ENCODE results near the gene TRAPPC4. TPM values are rescaled to one million over a fixed set of nuclear protein-coding genes. Genes with fewer than 3 reads are reported as not detected.
A peak's percentile ranks its signal among the peaks of the same experiment; 100 is the strongest.
"Not testable (repeated sequence)": the region's sequence is repeated elsewhere in the genome, so short reads cannot be mapped to it uniquely, and the experiment has no call there.

Gene TRAPPC4
- total and polyA plus RNA-seq, 2 donors (not counting 1 experiment from before 2014, with no cell fraction given): 61.4 to 64.5 TPM

GRCh38 chr11:119016216-119017009 lies 2.2 kb upstream of the TRAPPC4 start:
- Histone ChIP-seq H3K9ac (ENCODE audit: low read length) (peak overlapping the region; percentile 91), H3K36me3 (replicated peaks in 1 of 2; ENCODE audit: control extremely low read depth in 1 of 2, control insufficient read depth in 1 of 2, extremely low read depth in 1 of 2, insufficient read depth in 2 of 2, low read length in 1 of 2) (peaks cover 0 to 54% of the 10 kb centered on the region in 2 experiments), H2AFZ (ENCODE audit: insufficient read depth, low read depth, low read length, poor library complexity, severe bottlenecking) (no peak overlapping the region), H4K20me1 (ENCODE audit: control insufficient read depth, insufficient read depth, low read length, poor library complexity, severe bottlenecking) (peaks cover 10% of the 10 kb centered on the region), H3K27ac (ENCODE audit: low read length in 2 of 2) (peak overlapping the region; percentile 91 to 92), H3K27me3 (replicated peaks in 1 of 4; ENCODE audit: control extremely low read depth in 1 of 4, control insufficient read depth in 3 of 4, insufficient read depth in 4 of 4, low read length in 3 of 4) (no peaks in the 10 kb centered on the region), H3K4me1 (ENCODE audit: control insufficient read depth in 2 of 2, insufficient read depth in 2 of 2, low read length in 2 of 2) (peaks cover 27 to 34% of the 10 kb centered on the region in 2 donors), H3K9me3 (ENCODE audit: control extremely low read depth in 1 of 3, control insufficient read depth in 2 of 3, insufficient read depth in 1 of 3, low read length in 2 of 3) (no peaks in the 10 kb centered on the region), H3K4me2 (replicated peaks; ENCODE audit: low read depth, low read length, poor library complexity, severe bottlenecking) (peak overlapping the region; percentile 77), H3K4me3 (ENCODE audit: control extremely low read depth in 1 of 5, extremely low read depth in 1 of 5, insufficient read depth in 1 of 5, low read depth in 2 of 5, low read length in 4 of 5) (no peak overlapping the region), H3K79me2 (ENCODE audit: control insufficient read depth, insufficient read depth, low read length) (peaks cover 46% of the 10 kb centered on the region)
- POLR2A ChIA-PET: interaction anchor here (0.7 to 3.3 kb wide), 2 partner anchors 19 to 88 kb away, joined by 13 to 14 read pairs; partner anchors contain the start of gene CENATAC
- no peak for TF ChIP-seq CTCF (IDR thresholded peaks at IDR 0.05)
- no peak for TF ChIP-seq EZH2 (IDR thresholded peaks at IDR 0.05; ENCODE audit: borderline replicate concordance, insufficient read depth, low read depth, low read length, poor library complexity, severe bottlenecking)
- WGBS (ENCODE audit: insufficient coverage): 92% methylated on average over 10 of the region's 14 CpGs
- no peaks in the 10 kb centered on the region for H3K9me3 Mint-ChIP-seq (ENCODE audit: insufficient read depth)
- H3K27ac Mint-ChIP-seq: peak overlapping the region; percentile 65
- no peaks in the 10 kb centered on the region for H3K27me3 Mint-ChIP-seq
- ATAC-seq (ENCODE audit: low read depth): no peak
- H3K4me3 Mint-ChIP-seq: peak overlapping the region; percentile 34
- CTCF ChIA-PET: interaction anchor here (0.5 to 2.0 kb wide), 4 partner anchors 13 to 232 kb away, joined by 3 to 5 read pairs (median 3); no protein-coding TSS in a partner anchor
- intact Hi-C loops (cut with micrococcal nuclease): loop anchor here (5.0 kb wide), 2 partner anchors 191 to 224 kb away; partner anchors contain the start of genes CBL and DDX6
- no peak for DNase-seq
- peaks cover 43% of the 10 kb centered on the region for H3K4me1 Mint-ChIP-seq

- peak overlapping the region; percentile 91 to 92 for H3K27ac ChIP-seq (ENCODE audit: low read length in 2 of 2)
- peak overlapping the region; percentile 77 for H3K4me2 ChIP-seq (replicated peaks; ENCODE audit: low read depth, low read length, poor library complexity, severe bottlenecking)
- POLR2A ChIA-PET: interaction anchor here (0.7 to 3.3 kb wide), 2 partner anchors 20 to 87 kb away, joined by 3 to 14 read pairs; partner anchors contain the start of gene CENATAC
- H3K79me2 ChIP-seq (ENCODE audit: control insufficient read depth, insufficient read depth, low read length): peaks cover 56% of the 10 kb centered on the region
- not testable (repeated sequence) for H2AFZ ChIP-seq (ENCODE audit: insufficient read depth, low read depth, low read length, poor library complexity, severe bottlenecking); ATAC-seq (ENCODE audit: low read depth); DNase-seq; H3K27me3 ChIP-seq (replicated peaks in 1 of 4; ENCODE audit: control extremely low read depth in 1 of 4, control insufficient read depth in 3 of 4, insufficient read depth in 4 of 4, low read length in 3 of 4); H3K27me3 Mint-ChIP-seq; H3K9me3 Mint-ChIP-seq (ENCODE audit: insufficient read depth); H3K9me3 ChIP-seq (ENCODE audit: control extremely low read depth in 1 of 3, control insufficient read depth in 2 of 3, insufficient read depth in 1 of 3, low read length in 2 of 3)
- H3K4me3 ChIP-seq (ENCODE audit: control extremely low read depth in 1 of 5, extremely low read depth in 1 of 5, insufficient read depth in 1 of 5, low read depth in 2 of 5, low read length in 4 of 5): peak overlapping the region; percentile 85 to 98 (median 93)
- peaks cover 2 to 52% of the 10 kb centered on the region in 2 experiments for H3K36me3 ChIP-seq (replicated peaks in 1 of 2; ENCODE audit: control extremely low read depth in 1 of 2, control insufficient read depth in 1 of 2, extremely low read depth in 1 of 2, insufficient read depth in 2 of 2, low read length in 1 of 2)
- peaks cover 10% of the 10 kb centered on the region for H4K20me1 ChIP-seq (ENCODE audit: control insufficient read depth, insufficient read depth, low read length, poor library complexity, severe bottlenecking)
- CTCF ChIA-PET: interaction anchor here (2.0 kb wide), 1 partner anchor 19 kb away, joined by 8 read pairs; the partner anchor contains the start of gene CENATAC
- intact Hi-C loops (cut with micrococcal nuclease): loop anchor here (5.0 kb wide), 2 partner anchors 190 to 225 kb away; partner anchors contain the start of genes CBL and DDX6
- peaks cover 27 to 34% of the 10 kb centered on the region in 2 donors for H3K4me1 ChIP-seq (ENCODE audit: control insufficient read depth in 2 of 2, insufficient read depth in 2 of 2, low read length in 2 of 2)
- Mint-ChIP-seq H3K4me3 (peak overlapping the region; percentile 100), H3K4me1 (peaks cover 46% of the 10 kb centered on the region), H3K27ac (peak overlapping the region; percentile 100)
- WGBS (ENCODE audit: insufficient coverage): 1% methylated on average over 6 of the region's 10 CpGs
- peak overlapping the region; percentile 91 for H3K9ac ChIP-seq (ENCODE audit: low read length)
These were observed 1.2 kb upstream of the TRAPPC4 start for GRCh38 chr11:119017377-119017776.

Data from B cell (primary cell).